Kidney epithelial cell (primary cell): ENCODE results near the gene TSPOAP1. TPM values are rescaled to one million over a fixed set of nuclear protein-coding genes. Genes with fewer than 3 reads are reported as not detected.

Experiments
- DNase-seq: peaks from one replicate; pipeline ENCODE4 v3.0.0-alpha.2; 2010; ENCODE audit warnings: low read depth
- H3K27me3 ChIP-seq: 2 replicates; pipeline ENCODE4 v1.6.0; 2011; ENCODE audit warnings: low read length; ENCODE audit not compliant: control insufficient read depth, insufficient read depth
- H3K36me3 ChIP-seq: 2 replicates; pipeline ENCODE4 v1.5.1; 2011; ENCODE audit warnings: low read length; ENCODE audit not compliant: control insufficient read depth, insufficient read depth
- H3K4me3 ChIP-seq: 2 replicates; pipeline ENCODE4 v1.5.1; 2011; ENCODE audit warnings: low read depth, mild to moderate bottlenecking, control low read depth, low read length
- total RNA-seq: library from RNA; depleted of rRNA; stranded (reverse); fragments of >200 nt; gene quantifications from 2 replicates; pipeline ENCODE4 v1.2.3, GENCODE V29; 2015
- TF ChIP-seq, protein P1 (sequence below): IDR thresholded peaks from 2 replicates; pipeline ENCODE4 v1.5.1; 2011; ENCODE audit warnings: mild to moderate bottlenecking, moderate library complexity, low read length, control low read depth, inconsistent platforms; ENCODE audit not compliant: insufficient read depth, poor library complexity, severe bottlenecking

Gene TSPOAP1
- total RNA-seq, 1 donor from 2014 or later: 9.4 TPM

DNA sequence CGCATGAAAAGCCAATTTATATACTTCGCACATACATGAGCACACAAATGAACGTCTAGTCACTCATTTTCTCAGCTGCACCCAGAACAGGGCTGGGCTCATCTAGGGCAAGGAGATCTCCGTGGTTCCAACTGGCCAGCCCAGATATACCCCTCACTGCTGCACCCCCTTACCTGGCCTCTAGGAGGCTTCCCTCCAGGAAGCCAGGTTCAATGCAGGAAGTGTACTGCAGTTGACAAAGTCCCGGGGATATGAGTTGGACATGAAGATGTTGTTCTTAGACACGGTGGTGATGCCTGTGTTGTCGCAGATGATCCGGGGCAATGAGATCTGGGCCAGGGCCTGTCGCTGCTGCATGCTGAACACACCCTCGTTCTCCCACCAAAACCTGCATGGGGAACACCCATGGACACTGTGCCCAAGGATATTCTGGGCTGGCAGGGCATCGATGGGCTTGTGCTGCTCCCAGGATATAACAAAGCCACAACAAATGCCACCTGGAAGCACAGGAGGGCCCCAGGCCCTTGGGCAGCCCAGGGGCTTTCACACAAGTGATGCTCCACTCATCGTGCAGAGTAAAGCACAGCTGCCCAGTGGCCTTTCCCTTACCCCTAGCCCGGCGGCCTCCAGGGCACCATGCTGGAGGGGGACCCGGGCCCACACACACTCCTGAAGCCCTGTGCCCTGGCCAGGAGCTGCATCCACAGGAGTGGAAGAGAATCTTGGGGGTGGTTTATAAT is 57.9 kb downstream of the TSPOAP1 start:
- H3K36me3 ChIP-seq: no peaks in the 10 kb centered on the region
- no peak overlapping the region for H3K4me3 ChIP-seq
- H3K27me3 ChIP-seq: peaks cover 5% of the 10 kb centered on the region
- TF ChIP-seq, protein P1, sequence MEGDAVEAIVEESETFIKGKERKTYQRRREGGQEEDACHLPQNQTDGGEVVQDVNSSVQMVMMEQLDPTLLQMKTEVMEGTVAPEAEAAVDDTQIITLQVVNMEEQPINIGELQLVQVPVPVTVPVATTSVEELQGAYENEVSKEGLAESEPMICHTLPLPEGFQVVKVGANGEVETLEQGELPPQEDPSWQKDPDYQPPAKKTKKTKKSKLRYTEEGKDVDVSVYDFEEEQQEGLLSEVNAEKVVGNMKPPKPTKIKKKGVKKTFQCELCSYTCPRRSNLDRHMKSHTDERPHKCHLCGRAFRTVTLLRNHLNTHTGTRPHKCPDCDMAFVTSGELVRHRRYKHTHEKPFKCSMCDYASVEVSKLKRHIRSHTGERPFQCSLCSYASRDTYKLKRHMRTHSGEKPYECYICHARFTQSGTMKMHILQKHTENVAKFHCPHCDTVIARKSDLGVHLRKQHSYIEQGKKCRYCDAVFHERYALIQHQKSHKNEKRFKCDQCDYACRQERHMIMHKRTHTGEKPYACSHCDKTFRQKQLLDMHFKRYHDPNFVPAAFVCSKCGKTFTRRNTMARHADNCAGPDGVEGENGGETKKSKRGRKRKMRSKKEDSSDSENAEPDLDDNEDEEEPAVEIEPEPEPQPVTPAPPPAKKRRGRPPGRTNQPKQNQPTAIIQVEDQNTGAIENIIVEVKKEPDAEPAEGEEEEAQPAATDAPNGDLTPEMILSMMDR: peak; percentile 10
- DNase-seq: no peak

DNA sequence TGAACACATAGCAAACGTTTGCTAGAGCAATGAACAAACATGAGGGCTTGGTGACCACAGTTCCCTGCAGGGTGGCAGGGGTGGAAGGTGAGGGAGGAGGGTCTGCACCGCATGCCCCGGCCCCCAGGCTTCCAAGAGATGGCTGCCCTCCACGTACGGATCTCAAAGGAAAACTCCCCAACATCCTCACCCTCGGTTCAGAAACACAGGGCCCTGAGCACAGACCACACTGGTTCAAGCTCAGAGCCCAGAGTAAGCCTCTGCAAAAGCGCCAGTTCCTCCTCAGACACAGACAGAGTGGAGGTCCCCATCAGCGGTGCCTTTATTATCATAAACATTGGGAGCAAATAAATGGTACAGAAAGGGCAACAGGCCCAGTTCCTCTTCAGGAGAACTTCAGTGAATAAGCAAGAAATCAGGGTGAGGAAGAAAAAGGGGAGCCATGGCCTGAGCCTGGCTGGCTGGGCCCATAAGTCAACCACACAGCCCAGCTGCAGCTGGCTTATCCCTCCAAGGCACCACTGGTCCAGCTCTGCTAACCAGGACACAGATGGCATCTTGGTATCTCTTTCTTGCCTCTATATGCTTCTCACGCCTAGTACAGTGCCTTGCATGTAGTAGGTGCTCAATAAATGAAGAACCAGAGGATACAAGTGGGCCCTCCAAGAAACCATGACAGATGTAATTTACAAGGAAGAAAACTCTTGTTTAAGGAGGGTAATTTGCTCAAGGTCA is 58.9 kb downstream of the TSPOAP1 start:
- no peak for DNase-seq
- Histone ChIP-seq H3K27me3 (peaks cover 5% of the 10 kb centered on the region), H3K4me3 (no peak overlapping the region), H3K36me3 (no peaks in the 10 kb centered on the region)
- TF ChIP-seq, protein P1: no peak

- TF ChIP-seq, protein P1: no peak
- DNase-seq: no peak
- no peaks in the 10 kb centered on the region for H3K36me3 ChIP-seq
- peaks cover 5% of the 10 kb centered on the region for H3K27me3 ChIP-seq
- H3K4me3 ChIP-seq: no peak overlapping the region
Observed at GRCh38 chr17:58268774-58269556, 59.6 kb downstream of the TSPOAP1 start.

DNA sequence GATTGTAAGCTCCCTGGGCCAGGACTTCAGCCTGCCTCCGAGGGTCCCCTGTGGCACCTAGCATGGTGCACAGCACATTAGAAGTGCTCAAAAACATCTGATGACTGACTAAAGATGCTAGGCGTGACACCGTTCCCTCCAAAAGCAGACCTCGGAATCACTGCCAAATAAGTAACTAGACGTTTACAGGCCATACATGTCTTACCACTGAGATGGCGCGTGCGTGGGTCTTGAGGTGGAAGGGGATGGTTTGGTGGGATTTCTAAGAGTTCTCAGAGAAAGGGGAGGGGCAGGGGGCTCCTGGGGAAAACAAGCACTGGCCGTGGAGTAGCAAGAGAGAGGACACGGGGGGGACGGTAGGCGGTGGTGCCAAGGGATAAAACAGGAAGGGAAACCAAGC is 60.3 kb downstream of the TSPOAP1 start:
- H3K36me3 ChIP-seq: no peaks in the 10 kb centered on the region
- TF ChIP-seq, protein P1: no peak
- no peak for DNase-seq
- H3K4me3 ChIP-seq: no peak overlapping the region
- H3K27me3 ChIP-seq: peaks cover 8% of the 10 kb centered on the region

DNA sequence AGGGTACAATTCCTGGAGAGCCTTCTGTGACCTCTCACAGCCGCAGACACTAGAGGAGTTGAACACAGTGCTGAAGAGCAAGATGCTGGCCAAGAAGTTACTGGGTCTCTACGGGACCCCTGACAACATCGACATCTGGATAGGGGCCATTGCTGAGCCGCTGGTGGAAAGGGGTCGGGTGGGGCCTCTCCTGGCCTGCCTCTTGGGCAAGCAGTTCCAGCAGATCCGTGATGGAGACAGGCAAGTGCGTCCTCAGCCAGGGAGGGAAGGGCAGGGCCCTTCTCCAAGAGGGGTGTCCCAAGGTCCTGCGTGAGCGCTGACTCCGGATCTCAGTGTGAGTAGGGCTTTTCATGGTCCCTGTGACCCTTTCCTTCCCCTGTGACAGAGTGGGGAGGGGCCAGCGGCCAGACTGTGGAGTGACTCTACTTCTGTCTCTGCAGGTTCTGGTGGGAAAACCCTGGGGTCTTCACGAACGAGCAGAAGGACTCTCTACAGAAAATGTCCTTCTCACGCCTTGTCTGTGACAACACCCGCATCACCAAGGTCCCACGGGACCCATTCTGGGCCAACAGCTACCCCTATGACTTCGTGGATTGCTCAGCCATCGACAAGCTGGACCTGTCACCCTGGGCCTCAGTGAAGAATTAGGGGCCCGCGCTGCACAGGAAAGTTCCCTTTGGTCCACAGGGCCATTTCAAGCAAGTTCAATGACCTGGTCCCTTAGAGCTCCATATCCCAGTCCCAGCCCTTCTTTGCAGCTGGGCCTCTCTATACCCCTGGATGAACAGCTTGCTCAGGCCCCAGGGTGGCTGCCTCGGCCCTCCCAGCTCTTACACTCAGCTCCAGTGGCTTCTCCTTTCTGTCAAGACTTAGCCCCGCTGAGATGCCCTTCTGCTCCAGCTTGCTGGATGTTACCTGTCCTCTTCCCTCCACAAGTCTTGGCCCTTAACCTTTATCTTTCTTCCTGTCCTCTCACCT is 61.0 kb downstream of the TSPOAP1 start:
- H3K4me3 ChIP-seq: no peak overlapping the region
- peaks cover 8% of the 10 kb centered on the region for H3K27me3 ChIP-seq
- no peaks in the 10 kb centered on the region for H3K36me3 ChIP-seq
- DNase-seq: no peak
- TF ChIP-seq, protein P1: no peak
